ENCODE results near the gene TLK1. TPM values are rescaled to one million over a fixed set of nuclear protein-coding genes. Genes with fewer than 3 reads are reported as not detected.
A peak's percentile ranks its signal among the peaks of the same experiment; 100 is the strongest.

The TLK1 gene
- total RNA-seq, 1 experiment from 2014 or later: 79.1 TPM

DNA sequence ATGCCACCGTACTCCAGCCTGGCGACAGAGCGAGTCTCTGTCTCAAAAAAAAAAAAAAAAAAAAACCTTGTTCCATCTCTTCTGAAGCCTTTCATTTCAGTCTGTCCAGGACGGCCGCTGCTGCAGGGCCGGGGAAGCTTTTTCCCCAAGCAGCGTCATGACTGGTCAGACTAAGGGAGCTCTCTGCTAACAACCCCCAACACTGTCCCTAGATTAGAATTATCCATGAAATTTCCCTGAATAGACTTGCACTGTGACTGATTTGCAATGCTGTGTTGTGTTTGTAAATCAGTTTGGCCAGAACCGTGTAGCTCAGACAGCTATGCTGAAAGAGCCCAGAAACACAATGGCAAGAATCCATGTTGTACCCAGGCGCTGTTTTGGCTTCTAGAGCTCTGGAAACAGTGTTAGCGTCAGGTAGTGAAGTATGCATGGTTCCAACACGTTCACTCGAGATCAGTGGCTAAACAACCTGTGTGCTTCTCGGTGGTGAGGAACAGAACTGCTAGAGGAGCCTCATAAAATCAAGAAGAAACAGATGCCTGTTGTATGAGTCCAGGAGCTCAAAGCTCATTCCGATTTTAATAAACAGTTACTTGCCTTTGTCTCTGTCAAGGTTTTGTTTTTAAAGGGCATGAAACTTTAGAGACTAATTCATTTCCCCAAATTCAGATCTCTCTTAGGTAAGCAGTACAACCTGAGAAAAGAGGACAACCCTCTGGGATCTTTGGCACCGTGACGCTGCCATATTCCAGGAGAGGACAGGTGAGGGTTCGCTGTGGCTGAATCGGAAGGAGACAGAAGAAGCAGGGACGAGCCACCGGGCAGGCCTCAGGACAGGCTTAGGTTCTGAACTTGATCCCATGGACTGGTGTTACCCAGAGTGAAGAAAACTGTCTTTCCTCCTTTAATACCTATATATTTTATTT, 188.1 kb downstream of the TLK1 start:
- POLR2A ChIA-PET (ENCODE audit: low non-redundant PET): interaction anchor here (0.6 kb wide), 1 partner anchor 1129 kb away, joined by 3 read pairs; no protein-coding TSS in a partner anchor
- no peaks in the 10 kb centered on the region for H3K9me3 ChIP-seq (ENCODE audit: low read depth, low read length, poor library complexity, severe bottlenecking)
- H3K4me1 ChIP-seq (ENCODE audit: insufficient read depth, low read length, poor library complexity, severe bottlenecking): peaks cover 7% of the 10 kb centered on the region
- H3K36me3 ChIP-seq (ENCODE audit: insufficient read depth, low read length, poor library complexity, severe bottlenecking): peaks cover 6% of the 10 kb centered on the region
- CTCF ChIA-PET: interaction anchor here (0.5 to 1.5 kb wide), 8 partner anchors 44 to 1521 kb away, joined by 3 to 11 read pairs (median 4); partner anchors contain the start of gene GORASP2
- TF ChIP-seq EZH2 (IDR thresholded peaks at IDR 0.05; ENCODE audit: borderline replicate concordance, low read depth, low read length, poor library complexity, severe bottlenecking): no peak
- peak; percentile 39 for DNase-seq (ENCODE audit: low spot score)
- intact Hi-C loops (cut with micrococcal nuclease; ENCODE audit: unreplicated experiment): loop anchor here (1.0 to 10.0 kb wide), 6 partner anchors 115 to 1132 kb away; partner anchors contain the start of genes DCAF17, DLX2 and METTL8
- H3K4me3 ChIP-seq (ENCODE audit: low read depth, low read length, poor library complexity, severe bottlenecking): peak overlapping the region; percentile 56
- BruUV-seq (replicated peaks): no TSS peak
- H3K27ac ChIP-seq (ENCODE audit: low read depth, low read length, poor library complexity, severe bottlenecking): no peak overlapping the region
- no peaks in the 10 kb centered on the region for H3K27me3 ChIP-seq (replicated peaks; ENCODE audit: insufficient read depth, low read depth, low read length, poor library complexity)

DNA sequence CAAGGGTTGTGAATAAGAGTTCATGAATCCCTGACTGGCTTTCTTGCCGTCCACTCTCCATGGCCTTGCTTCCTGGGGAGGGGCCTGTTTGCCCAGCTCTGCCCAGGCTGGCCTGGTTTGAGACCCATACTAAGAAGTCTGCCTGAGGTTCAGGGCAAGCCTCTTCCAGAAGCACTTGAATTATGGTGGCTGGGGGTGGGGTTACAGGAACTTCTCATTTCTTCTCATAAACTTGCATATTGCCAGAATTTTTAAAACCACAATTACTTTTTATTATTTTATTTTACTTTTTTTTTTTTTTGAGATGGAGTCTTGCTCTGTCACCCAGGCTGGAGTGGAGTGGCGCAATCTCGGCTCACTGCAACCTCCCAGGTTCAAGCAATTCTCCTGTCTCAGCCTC, 189.6 kb downstream of the TLK1 start:
- Histone ChIP-seq H3K4me3 (ENCODE audit: low read depth, low read length, poor library complexity, severe bottlenecking) (no peak overlapping the region), H3K36me3 (ENCODE audit: insufficient read depth, low read length, poor library complexity, severe bottlenecking) (peaks cover 21% of the 10 kb centered on the region), H3K27me3 (replicated peaks; ENCODE audit: insufficient read depth, low read depth, low read length, poor library complexity) (no peaks in the 10 kb centered on the region), H3K9me3 (ENCODE audit: low read depth, low read length, poor library complexity, severe bottlenecking) (no peaks in the 10 kb centered on the region), H3K27ac (ENCODE audit: low read depth, low read length, poor library complexity, severe bottlenecking) (no peak overlapping the region), H3K4me1 (ENCODE audit: insufficient read depth, low read length, poor library complexity, severe bottlenecking) (peaks cover 7% of the 10 kb centered on the region)
- TF ChIP-seq, protein P1, sequence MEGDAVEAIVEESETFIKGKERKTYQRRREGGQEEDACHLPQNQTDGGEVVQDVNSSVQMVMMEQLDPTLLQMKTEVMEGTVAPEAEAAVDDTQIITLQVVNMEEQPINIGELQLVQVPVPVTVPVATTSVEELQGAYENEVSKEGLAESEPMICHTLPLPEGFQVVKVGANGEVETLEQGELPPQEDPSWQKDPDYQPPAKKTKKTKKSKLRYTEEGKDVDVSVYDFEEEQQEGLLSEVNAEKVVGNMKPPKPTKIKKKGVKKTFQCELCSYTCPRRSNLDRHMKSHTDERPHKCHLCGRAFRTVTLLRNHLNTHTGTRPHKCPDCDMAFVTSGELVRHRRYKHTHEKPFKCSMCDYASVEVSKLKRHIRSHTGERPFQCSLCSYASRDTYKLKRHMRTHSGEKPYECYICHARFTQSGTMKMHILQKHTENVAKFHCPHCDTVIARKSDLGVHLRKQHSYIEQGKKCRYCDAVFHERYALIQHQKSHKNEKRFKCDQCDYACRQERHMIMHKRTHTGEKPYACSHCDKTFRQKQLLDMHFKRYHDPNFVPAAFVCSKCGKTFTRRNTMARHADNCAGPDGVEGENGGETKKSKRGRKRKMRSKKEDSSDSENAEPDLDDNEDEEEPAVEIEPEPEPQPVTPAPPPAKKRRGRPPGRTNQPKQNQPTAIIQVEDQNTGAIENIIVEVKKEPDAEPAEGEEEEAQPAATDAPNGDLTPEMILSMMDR (conservative IDR thresholded peaks at IDR 0.05; ENCODE audit: low read depth, low read length): no peak
- TF ChIP-seq EZH2 (IDR thresholded peaks at IDR 0.05; ENCODE audit: borderline replicate concordance, low read depth, low read length, poor library complexity, severe bottlenecking): no peak
- no TSS peak for BruUV-seq (replicated peaks)
- ChIA-PET POLR2A (ENCODE audit: low non-redundant PET) (no interaction called here), CTCF (no interaction called here)
- intact Hi-C loops (cut with micrococcal nuclease; ENCODE audit: unreplicated experiment): loop anchor here (5.0 to 10.0 kb wide), 4 partner anchors 116 to 1134 kb away; partner anchors contain the start of genes DCAF17, DLX2 and METTL8
- DNase-seq (ENCODE audit: low spot score): no peak

DNA sequence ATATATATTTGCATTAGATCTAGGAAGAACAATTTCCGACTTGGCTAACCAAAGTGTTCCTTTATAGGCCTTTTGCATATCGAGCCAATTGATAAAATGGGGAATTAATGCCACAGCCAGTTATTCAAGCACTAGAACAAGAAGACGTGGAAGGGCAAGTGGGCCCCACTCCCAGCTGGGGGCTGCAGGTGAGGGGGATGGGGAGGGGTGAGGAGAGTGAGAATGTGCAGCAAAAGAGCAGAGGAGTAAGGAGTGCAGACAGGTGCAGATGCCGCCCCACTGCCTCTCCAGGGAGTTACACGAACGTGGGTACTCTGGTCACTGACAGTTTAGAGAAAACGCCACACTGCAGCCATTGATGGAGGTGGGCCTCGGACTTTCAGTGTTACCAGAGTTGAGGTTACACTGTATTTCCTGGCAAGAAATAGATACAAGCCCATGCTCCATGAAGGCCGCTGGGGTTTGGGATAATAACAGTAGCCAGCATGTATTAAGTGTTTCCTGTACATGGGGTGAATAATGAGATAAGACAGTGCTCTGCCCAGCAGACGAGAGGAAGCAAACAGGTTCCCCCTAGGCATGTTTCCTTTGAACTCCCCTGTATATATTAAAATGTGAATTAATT, 190.7 kb downstream of the TLK1 start:
- ChIA-PET POLR2A (ENCODE audit: low non-redundant PET) (interaction anchor here (0.6 kb wide), 1 partner anchor 9 kb away, joined by 9 read pairs; no protein-coding TSS in a partner anchor), CTCF (no interaction called here)
- TF ChIP-seq EZH2 (IDR thresholded peaks at IDR 0.05; ENCODE audit: borderline replicate concordance, low read depth, low read length, poor library complexity, severe bottlenecking): no peak
- TF ChIP-seq, protein P1 (conservative IDR thresholded peaks at IDR 0.05; ENCODE audit: low read depth, low read length): no peak
- no TSS peak for BruUV-seq (replicated peaks)
- Histone ChIP-seq H3K27me3 (replicated peaks; ENCODE audit: insufficient read depth, low read depth, low read length, poor library complexity) (no peaks in the 10 kb centered on the region), H3K36me3 (ENCODE audit: insufficient read depth, low read length, poor library complexity, severe bottlenecking) (peaks cover 32% of the 10 kb centered on the region), H3K4me3 (ENCODE audit: low read depth, low read length, poor library complexity, severe bottlenecking) (no peak overlapping the region), H3K27ac (ENCODE audit: low read depth, low read length, poor library complexity, severe bottlenecking) (no peak overlapping the region), H3K9me3 (ENCODE audit: low read depth, low read length, poor library complexity, severe bottlenecking) (no peaks in the 10 kb centered on the region), H3K4me1 (ENCODE audit: insufficient read depth, low read length, poor library complexity, severe bottlenecking) (peaks cover 7% of the 10 kb centered on the region)
- DNase-seq (ENCODE audit: low spot score): no peak
- intact Hi-C loops (cut with micrococcal nuclease; ENCODE audit: unreplicated experiment): loop anchor here (5.0 to 10.0 kb wide), 4 partner anchors 117 to 1135 kb away; partner anchors contain the start of genes DCAF17, DLX2 and METTL8
